GM18520 (cell line): ENCODE measurements around the gene PHOX2B.

Source experiments
- ATAC-seq: cut with Tn5 transposase; IDR thresholded peaks from one replicate; pipeline ENCODE4 v1.9.1; 2021; ENCODE audit not compliant: unreplicated experiment

The PHOX2B gene

DNA sequence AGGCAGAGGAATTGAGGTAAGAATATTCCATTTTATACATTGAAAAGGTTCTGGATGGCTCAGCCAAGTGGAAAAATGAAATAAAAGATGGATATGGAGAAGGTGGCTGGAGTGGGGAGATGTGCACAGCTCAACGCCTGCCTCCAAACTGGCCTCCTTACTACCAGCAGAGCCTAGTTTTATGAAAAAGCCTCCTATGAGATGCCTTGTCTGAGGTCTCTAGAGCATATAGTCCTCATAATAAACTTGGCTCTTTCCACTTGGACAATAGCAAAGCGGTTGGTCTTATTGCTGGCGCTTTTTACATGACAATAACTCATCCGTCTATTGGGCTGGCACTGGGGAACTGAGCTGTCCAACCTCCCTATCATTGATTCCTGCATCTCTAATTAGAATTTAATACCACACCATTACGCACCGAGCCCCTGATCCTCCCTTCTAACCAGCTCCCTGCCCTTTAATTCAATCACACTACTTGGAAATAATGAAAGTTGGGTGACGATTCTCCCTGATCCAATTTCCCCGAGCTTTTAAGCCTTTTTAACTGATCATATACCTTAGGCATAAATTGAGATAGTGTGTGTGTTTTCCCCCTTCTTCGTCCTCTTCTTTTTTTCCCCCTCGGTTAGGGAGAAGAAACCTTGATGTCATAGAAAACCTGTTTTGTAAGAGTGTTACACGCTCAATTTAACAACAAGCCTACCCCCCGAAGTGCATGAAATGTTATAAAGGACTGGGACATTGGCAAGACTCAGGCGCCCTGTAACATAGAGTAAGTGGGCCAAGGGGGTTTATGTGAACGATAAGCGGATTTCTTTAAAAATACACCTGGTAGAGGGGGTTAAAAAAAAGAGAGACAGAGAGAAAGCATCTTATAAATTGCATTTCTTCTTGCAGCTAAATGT is at the start of gene PHOX2B:
Gene PHOX2B, minus strand, starts transcription at position 155 of the 905 bp plus-strand sequence. Its CDS starts 115 bp downstream, at position 40.
- ATAC-seq: no peak

DNA sequence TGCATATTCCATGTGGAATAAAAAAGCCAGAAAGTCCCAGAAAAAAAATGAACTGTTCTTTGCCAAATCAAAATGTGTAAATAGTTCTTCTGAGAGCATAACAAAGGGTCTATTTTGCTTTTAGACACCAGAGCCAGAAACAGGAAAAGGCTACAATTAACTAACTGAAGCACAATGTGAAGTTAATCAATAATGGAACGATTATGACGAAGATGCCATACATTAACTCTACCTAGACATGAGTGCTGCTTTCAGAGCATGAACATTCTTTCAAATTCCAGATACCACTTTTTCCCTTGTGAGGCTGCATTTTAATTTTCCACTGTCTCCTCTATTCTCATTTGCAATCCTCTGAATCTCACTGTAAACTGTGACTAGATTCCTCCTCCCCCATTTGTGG is 48.7 kb upstream of the PHOX2B start:
- ATAC-seq: no peak

DNA sequence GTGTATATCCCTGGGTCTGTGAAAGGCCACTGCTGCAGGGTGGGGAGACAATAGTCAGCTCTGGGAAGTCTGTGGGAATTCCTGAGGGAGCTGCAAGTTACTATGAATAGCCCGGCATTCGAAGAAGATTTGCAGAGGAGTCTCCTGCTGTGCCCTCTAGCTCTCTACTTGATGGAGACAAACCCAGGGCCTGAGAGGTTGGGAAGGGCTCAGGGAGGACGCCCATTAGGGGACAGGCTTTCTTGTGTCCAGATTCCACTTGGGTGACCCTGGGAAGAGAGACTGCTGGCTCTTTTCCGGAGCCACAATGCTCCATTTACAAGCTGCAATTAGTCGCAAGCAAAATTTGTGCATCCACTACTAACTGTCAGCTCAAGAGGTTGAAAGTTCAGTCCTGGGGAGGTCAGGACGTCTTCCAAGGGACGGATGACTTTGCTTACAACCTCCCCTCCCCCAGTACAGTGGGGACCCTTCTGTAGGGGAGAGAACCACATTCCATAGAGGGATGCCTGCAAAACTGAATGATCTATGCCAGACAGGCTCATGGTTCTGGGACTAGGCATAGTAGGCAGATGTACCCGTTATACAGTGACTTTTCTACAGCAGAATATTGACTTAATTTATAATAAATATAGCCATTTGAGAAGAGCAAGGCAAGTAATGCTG is 48.2 kb upstream of the PHOX2B start:
- no peak for ATAC-seq

DNA sequence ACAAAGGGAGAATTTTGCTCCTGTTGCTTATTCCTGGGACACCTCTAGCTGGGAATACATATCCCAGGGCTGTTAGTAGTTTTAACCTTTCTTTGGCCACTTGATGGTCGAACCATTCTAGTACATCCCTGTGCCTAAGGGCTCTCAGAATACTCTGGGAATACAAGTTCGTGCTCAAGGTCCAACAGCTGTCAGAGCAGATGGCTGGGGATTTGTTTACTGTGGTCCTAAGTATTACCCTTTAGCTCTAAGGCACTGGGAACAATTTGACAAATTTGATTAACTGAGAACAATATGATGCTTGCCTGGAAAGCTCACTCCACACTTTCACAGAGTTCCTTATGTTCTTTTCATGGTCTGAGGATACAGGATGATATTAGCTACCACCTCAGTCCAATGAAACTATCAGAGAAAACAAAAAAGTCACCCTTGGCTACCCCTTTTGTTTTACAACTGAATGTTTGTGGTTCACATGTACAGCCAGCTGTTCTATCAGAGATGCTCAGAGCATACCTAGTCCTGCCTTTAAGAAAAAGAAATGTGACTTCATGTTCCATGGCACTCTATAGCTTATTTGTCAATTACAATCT is 47.4 kb upstream of the PHOX2B start:
- no peak for ATAC-seq

DNA sequence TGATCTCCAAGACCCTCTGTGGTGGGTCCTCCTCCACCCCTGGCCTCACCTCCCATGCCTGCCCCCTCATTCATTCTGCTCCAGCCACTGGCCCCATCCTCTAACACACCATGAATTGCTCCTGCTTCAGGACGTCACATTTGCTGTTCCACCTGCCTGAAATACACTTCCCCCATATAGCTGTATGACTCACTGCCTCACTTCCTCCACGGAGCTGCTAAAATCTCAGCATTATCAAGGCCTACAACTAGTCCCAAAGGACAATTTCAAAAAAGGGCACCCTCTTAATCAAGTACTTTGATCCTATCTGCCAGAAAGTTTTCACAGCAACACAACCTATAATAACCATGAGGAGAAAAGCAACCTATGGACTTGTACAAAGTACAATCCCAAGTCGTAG is 43.6 kb upstream of the PHOX2B start:
- ATAC-seq: no peak

DNA sequence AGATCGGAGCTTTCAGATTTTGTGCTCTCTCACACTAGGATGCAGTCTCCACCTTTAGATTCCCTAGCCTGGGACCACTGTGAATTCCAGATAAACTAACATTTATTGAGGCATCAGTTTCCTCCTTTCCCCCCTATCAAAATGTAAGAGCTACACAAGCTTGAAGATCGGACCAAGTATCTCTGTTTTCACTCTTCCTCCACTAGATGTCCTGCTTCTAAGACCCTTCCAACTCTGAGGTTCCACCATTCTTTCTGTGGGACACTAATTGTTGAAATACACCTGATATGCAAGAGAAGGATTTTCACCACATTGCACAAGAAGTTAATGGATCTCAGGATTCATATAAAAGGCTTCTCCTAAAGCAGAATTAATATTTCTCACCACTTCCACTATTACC is 43.0 kb upstream of the PHOX2B start:
- no peak for ATAC-seq

DNA sequence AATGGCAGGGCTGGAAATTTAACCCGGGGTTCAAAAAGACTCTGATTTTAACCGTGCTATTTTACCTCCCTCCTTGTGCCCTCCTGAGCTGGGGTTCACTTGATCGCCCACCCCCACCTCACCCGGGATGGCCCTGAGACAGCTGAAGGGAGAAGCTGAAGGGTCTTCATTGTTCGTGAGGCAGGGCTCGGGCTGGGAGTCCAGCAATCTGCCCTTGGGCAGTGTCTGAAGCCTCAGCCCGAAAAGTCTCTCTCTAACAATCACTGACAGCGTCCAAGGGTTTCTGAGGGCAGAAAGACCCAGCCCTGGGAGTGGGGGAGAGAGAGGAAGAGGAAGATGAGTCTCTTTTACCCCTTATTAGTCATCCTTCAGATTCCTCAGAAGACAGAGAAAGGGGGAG is 39.4 kb upstream of the PHOX2B start:
- ATAC-seq: no peak

DNA sequence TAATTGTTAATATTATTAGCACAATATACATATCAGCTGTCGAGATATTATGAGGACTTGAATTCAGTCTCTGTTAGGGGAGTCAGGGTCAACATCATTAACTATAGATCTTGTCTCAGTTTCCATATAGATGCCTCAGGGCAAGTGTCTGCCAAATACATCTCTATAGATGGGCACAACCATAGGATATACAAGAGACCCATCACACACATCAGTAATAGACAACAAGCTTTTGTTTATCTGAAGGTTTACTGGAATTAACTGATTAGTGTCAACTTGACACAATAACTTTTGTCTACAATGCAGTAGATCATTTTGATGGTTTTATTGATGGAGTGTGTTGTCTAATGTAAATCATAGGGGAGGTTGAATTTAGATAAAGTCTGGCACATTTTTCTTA is 37.1 kb upstream of the PHOX2B start:
- no peak for ATAC-seq

DNA sequence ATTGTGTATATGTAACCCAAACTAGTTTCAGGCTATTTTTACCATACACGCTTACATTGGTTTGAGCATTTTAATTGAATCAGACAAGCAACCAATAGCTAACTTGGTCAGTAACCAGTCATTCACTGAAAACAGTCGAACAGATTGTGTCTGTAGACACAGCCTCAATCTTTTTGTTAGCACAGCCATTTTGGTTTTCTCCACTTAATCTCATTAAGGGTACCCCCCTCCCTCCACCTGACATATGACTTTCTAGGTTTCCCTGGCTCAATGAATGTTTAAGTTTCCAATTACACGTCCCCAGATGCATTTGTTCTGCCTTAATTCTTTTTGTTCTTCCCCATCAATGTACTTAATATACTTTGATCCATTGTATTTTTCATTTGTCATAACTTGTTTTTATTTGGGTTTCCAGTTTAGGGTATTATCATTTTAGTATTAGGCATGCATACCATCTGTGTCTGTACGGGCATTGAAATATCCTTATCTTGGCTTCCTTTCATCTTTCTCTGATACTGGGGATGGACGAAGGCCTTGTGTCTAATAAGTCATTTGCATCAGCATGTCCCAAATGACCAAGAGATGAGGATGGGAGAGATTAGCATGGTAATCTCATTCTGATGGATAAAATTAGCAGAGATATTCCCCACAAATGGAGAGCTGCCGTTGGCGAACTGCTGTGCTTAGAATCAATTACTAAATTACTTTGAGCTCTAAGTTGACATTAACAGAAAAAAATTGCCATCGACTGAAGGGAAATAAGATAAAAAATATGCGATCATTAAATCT is 35.9 kb upstream of the PHOX2B start:
- no peak for ATAC-seq

DNA sequence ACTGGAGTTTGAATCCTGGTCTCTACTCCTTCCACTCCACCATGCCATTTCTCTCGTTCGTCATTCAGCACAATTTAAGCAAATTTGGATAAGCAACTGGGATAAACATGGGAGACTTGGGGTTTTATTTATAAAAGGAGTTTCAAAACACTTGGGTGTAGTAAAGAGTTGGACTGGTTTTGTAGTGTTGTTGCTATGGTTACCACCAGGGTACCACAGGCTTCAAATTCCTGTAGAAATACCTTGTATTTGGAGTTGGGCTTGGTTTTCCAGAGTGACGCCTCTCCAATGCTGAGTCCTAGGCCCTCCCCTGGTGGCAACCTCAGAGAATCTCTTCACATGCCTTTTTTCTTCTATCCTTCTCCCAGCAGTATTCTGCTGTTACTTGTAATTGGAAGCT is 27.9 kb upstream of the PHOX2B start:
- ATAC-seq: no peak

DNA sequence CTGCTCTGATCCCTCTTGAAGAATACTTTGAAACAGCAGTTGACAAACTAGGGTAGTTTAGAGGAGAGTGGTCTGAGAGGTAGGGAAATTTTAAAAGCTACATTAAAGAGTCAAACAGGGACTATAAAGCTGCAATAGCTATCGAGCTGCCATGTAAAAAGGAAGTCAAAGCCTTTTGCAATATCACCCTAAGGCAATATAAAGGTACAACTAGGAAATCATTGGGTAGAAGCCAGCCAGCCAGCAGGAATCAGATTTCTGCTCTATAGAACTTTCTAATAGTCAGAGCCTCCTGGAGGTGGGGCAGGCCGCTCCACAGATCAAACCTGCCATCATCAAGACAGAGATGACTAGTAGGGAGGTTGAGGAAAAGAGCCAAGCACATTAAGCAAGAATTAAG is 15.2 kb upstream of the PHOX2B start:
- no peak for ATAC-seq

DNA sequence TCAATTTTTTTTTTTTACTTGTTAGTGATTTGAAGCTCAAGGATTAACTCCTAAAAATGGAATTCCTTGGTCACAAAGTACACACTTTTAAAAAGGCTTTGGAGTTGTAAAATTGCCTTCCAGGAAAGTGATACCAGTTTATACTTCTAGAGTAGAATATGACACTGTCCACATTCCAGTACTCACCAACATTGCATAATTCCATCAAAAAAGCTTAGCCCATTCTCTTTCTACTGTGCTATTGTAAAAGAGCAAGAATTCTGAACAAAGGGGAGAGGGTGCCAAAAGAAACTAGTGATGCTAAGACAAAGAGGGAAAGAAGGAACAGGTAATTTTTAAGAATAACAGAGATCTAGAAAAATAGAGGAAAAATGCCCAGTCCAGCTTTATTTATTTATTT is 10.4 kb upstream of the PHOX2B start:
- ATAC-seq: no peak

DNA sequence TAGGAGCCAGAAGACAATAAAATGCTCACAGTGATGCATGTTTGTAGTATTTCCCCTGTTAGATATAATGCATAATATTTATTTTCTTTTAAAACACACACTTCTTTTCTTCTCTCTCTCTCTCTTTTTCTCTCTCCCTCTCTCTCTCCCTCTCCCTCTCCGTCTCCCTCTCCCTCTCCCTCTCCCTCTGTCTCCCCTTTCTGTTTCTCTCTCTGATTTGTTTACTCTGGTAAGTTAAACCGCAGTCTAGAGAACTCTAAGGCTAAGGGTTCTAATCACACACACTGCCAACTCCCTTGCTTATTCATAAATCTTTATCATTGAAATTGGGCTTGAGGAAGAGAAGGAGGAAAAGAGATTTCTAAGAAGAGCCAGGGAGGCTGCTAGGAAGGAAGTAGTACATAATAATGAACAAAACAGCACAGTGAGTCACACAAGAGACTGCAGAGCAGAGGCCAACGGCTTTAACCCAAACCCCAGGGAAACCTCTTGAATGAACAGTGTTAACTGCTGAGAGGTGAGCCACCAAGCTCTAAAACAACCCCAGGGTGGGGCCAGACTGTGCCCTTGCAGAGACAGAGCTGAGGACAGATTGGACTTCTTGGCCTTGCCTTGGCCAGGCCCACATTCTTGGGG is 9.1 kb upstream of the PHOX2B start:
- no peak for ATAC-seq

DNA sequence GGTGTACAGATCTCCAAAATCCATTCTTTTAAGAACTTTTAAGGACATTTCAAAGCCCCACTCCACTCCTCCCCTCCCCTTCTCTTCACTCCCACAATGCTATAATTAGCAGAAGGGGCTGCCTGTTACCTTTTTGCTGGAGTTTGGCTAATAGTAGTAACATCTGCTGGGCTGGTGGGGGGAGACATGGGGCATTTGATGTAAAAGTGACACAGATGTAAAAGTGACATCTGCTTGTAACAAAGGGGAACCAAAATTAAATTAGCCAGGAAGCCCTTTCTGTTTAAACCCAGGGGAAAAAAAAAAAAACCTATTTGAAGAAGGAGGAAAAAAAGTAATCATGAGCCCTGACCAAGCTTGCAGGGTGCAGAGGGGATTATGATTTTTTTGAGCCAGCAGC is 5.4 kb upstream of the PHOX2B start:
- ATAC-seq: no peak

DNA sequence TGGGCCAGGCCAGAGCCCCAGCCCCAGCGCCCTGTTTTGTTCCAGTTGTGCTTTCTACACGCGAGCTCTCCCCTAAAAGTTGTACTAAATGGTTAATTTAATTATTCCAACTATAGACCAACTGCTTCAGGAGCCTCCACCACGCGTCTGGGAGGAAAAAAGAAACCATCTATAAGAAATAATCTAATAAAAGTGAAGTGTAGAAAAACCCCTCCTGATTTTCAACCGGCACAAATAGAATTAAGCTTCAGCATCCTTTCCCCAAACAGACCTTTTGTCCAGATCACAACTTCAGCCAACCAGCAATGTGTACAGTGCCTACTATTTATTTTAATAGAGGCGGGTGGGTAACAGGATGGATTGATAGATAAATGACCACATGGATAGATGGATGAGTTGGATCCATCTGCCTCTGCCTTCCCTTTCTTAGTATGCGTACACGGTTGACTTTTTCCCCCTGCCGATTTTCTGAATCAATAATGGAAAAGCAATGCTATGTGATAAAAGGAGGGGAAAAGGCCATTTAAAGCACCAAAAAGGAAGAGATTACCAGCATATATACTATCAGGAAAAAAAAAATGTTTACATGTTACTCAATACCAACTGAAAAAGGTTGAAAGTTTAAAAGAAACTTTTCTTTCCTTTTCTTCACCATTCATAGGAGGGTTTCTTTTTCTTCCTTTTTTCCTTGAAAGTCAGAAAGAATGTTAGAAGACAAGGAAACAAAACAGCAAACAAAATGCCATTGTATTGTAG is 3.7 kb upstream of the PHOX2B start:
- no peak for ATAC-seq

DNA sequence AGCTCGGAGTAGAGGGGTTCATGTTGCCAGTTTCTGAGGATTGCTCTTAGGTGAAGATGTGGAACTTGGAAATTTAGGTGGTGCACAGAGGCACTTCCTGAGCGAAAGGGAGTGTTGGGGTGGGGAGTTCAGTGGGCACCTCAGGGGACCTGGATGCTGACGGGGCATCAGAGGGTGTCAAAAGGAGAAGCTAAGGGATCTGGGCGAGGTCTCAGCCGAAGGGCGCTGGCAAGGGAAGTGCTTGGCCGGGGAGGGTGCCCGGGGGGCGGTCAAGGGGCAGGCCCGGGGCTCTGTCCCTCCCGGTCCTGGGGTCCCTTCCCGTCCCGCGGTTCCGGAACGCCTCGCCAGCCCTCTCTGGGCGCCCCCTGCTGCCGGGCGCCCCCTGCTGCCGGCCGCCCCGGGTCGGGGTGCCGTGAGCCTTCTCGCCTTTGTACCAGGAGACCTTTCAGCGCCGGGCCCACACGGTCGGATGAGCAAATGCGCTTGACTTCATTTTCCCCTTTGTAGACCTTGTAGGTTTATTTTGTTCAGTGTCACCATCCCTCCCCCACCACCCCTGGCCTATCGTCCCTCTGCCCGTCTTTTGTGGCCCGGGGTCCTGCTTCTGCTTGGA is 3.0 kb upstream of the PHOX2B start:
- no peak for ATAC-seq

DNA sequence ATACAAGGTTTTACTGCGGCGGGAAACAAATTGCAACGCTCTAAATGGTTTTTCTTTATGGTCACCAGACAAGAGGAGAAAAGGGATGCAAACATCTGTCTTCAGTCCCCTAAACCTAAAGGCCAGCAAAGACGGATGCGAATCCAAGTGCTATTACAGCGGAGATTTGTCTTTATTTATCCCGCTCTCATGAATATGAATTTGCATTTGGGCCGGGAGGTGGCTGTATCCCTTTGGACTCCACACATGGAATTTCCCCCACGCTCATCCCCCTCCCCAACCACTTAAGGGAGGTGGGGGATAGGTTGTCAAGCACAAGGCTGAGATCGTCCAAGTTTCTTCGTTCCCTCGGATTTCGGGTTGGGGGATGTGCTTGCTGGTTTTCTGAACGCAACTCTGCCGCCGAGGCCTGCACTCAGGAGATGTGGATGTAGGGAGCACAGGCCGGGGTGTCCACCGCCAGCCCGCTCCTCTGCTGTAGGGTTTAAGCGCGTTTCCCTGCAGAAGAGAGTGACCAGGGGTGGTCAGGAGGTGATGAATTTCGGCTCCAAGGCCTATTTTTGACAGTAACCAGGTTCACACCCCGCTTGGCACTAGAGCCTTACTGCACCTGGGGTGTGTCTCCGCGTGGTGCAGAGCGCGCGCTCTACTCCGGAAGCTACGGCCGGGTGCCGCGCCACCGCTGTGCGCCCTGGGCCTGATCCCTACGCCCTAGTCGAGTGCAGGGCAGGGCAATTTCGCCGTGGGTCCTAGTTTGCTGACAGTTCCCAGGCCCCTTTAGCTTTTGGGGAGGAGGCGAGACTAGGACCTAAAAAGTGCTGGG is 2.3 kb upstream of the PHOX2B start:
- ATAC-seq: no peak

DNA sequence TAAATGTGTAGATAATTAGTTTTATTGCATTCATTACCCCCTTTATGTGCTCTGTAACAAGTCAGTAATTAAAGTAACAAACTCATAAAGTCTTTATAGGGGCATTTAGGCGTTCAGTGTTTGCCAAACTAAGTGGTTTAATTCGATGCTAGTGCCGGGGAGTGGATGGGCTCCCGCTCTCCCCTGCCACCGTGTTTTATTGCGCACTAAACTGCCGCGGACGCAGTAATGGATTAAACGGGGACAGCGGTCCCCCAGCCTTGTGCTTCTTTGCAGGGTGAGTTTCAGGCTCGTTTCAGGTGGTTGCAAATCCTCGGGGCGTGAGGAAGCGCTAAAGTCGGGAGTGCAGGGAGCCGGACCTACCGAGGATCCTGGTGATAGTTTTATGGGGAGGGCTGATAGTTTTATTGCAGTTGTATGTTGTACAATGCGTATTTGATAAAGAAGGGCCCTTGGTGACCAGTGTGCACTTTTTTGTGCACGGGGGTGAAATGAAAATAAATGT is 1.6 kb upstream of the PHOX2B start:
- ATAC-seq: no peak

DNA sequence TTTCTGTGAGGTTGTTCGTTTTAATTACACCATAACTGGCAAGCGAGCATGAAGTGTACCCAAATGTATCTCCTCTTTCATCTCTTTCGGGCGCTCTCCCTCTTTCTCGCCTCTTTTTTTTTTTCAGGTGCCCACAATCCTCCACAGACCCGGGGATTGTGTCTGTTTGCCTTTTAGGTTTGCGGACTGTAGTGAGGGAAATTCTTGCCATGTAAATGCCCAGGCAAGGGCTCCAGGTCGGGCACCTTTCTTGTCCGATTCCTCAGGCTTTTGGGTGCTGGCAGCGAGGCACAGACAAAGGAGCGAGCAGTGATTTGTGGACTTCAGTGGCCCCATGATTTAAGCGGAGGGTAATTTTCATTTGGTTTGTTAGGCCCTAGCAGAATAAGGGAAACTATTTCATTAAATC is 1.1 kb upstream of the PHOX2B start:
- no peak for ATAC-seq
